GM21526 (cell line): ENCODE results near the gene OPTN.

Source experiments
- ATAC-seq: cut with Tn5 transposase; IDR thresholded peaks from one replicate; pipeline ENCODE4 v1.9.1; 2021; ENCODE audit warnings: moderate library complexity; ENCODE audit not compliant: unreplicated experiment, low FRiP score

The OPTN gene

DNA sequence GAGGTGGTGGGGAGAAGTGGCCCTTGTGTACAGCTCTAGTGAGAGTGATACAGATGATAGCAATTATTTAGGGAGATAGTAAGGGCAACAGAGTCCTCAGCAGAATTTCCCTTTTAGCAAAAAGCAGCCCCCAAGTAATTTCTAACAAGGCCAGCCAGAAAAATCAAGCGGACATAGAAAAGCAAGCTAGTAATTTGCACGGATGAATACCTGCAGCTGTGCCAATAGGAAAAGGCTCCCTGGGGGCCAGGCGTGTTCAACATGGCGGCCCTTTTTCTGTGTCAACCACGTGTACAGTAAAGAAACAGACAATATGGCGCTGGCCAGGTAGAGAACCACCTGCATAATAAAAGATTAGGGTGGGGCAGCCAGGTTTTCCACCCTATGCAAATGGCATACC is 68.8 kb downstream of the OPTN start:
- ATAC-seq, result no peak

- ATAC-seq, result no peak
Observed at GRCh38 chr10:13173616-13174015, 73.7 kb downstream of the OPTN start.

- ATAC-seq, result no peak
Observed at GRCh38 chr10:13180788-13181187, 80.8 kb downstream of the OPTN start.

GRCh38 chr10:13182424-13182823 is 82.5 kb downstream of the OPTN start:
- ATAC-seq, result no peak

GRCh38 chr10:13183625-13184024 is 83.7 kb downstream of the OPTN start:
- ATAC-seq, result no peak

GRCh38 chr10:13184276-13184675 is 84.3 kb downstream of the OPTN start:
- ATAC-seq, result no peak

DNA sequence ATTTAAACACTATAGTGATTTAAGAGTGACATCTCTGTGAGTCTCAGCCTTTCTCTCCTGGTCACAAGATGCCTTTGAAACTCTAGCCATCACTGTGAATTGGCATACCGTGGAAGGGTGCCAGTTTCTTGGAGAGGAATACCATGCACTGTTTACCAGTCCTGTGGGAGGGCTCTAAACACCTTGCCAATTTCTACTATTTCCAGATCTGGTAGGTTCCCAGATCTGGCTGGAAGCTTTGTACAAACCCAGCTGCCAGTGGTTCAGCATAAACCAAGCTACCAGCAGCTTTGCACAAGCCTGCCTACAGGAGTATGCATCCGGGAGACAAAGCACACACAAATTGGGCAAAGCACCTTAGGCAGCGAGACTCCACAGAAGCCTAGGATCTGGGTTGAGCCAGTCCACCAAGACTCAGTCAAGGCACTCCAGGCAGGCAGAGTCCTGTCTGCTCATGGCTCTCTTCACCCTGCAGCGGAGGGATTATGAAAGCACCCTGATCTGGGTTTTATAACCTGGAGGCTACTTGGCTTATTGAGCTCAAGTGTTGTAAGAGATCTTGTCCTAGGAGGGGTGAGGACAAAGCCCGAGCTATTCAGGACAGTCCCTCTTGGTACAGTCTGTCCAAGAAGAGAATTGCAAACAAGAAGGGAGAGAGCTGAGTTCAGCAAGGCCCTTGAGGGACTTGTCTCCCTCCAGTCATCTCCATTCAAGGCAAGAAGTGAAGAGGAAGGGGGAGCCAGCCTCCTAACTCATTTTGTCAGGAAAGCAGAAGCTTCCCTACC is 85.0 kb downstream of the OPTN start:
- no peak for ATAC-seq

DNA sequence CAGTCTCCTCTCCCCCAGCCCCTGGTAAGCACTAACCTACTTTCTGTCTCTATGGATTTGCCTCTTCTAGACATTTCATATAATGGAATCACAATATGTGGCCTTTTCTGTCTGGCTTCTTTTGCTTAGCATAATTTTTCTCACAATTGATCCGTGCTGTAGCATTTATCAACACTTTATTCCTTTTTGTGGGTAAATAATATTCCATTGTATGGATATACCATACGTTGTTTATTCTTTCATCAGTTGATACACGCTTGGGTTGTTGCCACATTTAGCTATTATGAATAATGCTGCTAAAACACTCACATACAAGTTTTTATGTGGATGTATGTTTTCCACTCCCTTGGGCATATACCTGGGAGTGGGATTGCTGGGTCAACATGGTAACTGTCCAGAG is 87.2 kb downstream of the OPTN start:
- ATAC-seq, result no peak
